Panc1 (cell line): ENCODE measurements around the gene XXYLT1. TPM values are rescaled to one million over a fixed set of nuclear protein-coding genes. Genes with fewer than 3 reads are reported as not detected.
"Not testable (repeated sequence)": the region's sequence is repeated elsewhere in the genome, so short reads cannot be mapped to it uniquely, and the experiment has no call there.

Experiments used
- ATAC-seq: fragments of 200-7000 bp; cut with Tn5 transposase; 2 replicates; pipeline ENCODE4 v1.9.1; 2020; ENCODE audit warnings: mild to moderate bottlenecking, moderate library complexity
- BruUV-seq: library from RNA; stranded (reverse); fragments of 400-500 nt; replicated peaks from 2 replicates; lab custom pipeline; 2021; lab: Mats Ljungman, UMichigan
- CTCF ChIA-PET: fragments of 300-600 bp; sonication (Branson Sonifier 250); formaldehyde crosslinking; loops from one replicate; lab custom pipeline; 2022; ENCODE audit warnings: antibody characterized with exemption; lab: Charles Lee
- POLR2A ChIA-PET: fragments of 300-600 bp; sonication (Branson Sonifier 250); formaldehyde crosslinking; loops from one replicate; lab custom pipeline; 2022; ENCODE audit warnings: antibody characterized with exemption; lab: Charles Lee
- DNase-seq: peaks from one replicate; pipeline ENCODE4 v3.0.0-alpha.2; 2010; ENCODE audit warnings: low read depth, low spot score
- H3K27ac ChIP-seq: 2 replicates; pipeline ENCODE4 v1.5.1; 2011; ENCODE audit warnings: mild to moderate bottlenecking, low read length, inconsistent platforms
- H3K27me3 ChIP-seq: fragments of 200-500 bp; sonication (Bioruptor generic); 2 replicates; pipeline ENCODE4 v1.6.0; 2014; ENCODE audit warnings: low read length, inconsistent platforms; ENCODE audit not compliant: control insufficient read depth, insufficient read depth
- H3K36me3 ChIP-seq: fragments of 200-500 bp; sonication (Bioruptor generic); 2 replicates; pipeline ENCODE4 v1.5.1; 2014; ENCODE audit warnings: inconsistent platforms, mild to moderate bottlenecking, low read length, moderate library complexity; ENCODE audit not compliant: control insufficient read depth, insufficient read depth
- H3K4me1 ChIP-seq: 2 replicates; pipeline ENCODE4 v1.5.1; 2011; ENCODE audit warnings: inconsistent platforms, mild to moderate bottlenecking, low read length, moderate library complexity; ENCODE audit not compliant: control insufficient read depth, insufficient read depth
- H3K4me3 ChIP-seq, 2 experiments: 2 replicates each; pipeline ENCODE4 v1.5.1; 2011 to 2012; ENCODE audit warnings: low read depth in 2 of 2, low read length in 2 of 2, mild to moderate bottlenecking in 2 of 2, inconsistent platforms in 1 of 2, moderate library complexity in 1 of 2
- H3K9me3 ChIP-seq: fragments of 200-500 bp; sonication (Bioruptor generic); 2 replicates; pipeline ENCODE4 v1.5.1; 2014; ENCODE audit warnings: low read depth, mild to moderate bottlenecking, inconsistent platforms, low read length, moderate library complexity; ENCODE audit not compliant: control insufficient read depth, insufficient read depth
- CTCF ChIP-seq: fragments of 450-650 bp; IDR thresholded peaks from 2 replicates; pipeline ENCODE4 v1.5.1; 2017; ENCODE audit warnings: mild to moderate bottlenecking
- POLR2AphosphoS5 ChIP-seq: IDR thresholded peaks from 2 replicates; pipeline ENCODE4 v1.6.1; 2012; ENCODE audit warnings: mild to moderate bottlenecking, low read depth, low read length, moderate library complexity
- REST ChIP-seq, 2 experiments: IDR thresholded peaks; 2 replicates each; pipeline ENCODE4 v1.6.1; 2011 to 2012; ENCODE audit warnings: low read depth in 2 of 2, control low read depth in 1 of 2, low read length in 1 of 2, mild to moderate bottlenecking in 1 of 2, moderate library complexity in 1 of 2; ENCODE audit not compliant: insufficient read depth in 1 of 2
- SIN3A ChIP-seq: IDR thresholded peaks from 2 replicates; pipeline ENCODE4 v1.6.1; 2012; ENCODE audit warnings: low read depth, mild to moderate bottlenecking, low read length, moderate library complexity, borderline replicate concordance; ENCODE audit not compliant: insufficient read depth
- TCF7L2 ChIP-seq: IDR thresholded peaks from 2 replicates; pipeline ENCODE4 v1.6.1; 2011; ENCODE audit warnings: mild to moderate bottlenecking, low read depth, low read length, inconsistent platforms
- in situ Hi-C: cut with HindIII; loops from 2 replicates; pipeline ENCODE4 v1.10.0; 2016; ENCODE audit warnings: low sequenced_read_pairs, low pct_unique_long_range_greater_than_20kb
- intact Hi-C: fragments of 100-400 bp; cut with micrococcal nuclease; formaldehyde crosslinking; loops from one replicate; pipeline ENCODE4 v1.10.0; 2022; ENCODE audit not compliant: unreplicated experiment
- total RNA-seq: library from RNA; stranded (reverse); gene quantifications from one replicate; pipeline ENCODE4 v1.2.1, GENCODE V29; 2021; ENCODE audit not compliant: unreplicated experiment

XXYLT1 gene
- total RNA-seq, 1 experiment from 2014 or later = 26.0 TPM

GRCh38 chr3:195054311-195054710 is 216.6 kb downstream of the XXYLT1 start:
- BruUV-seq = no TSS peak
- ChIA-PET POLR2A (interaction anchor here (0.6 kb wide), 1 partner anchor 16 kb away, joined by 12 read pairs; no protein-coding TSS in a partner anchor), CTCF (no interaction called here)
- no peaks in the 10 kb centered on the region for H3K36me3 ChIP-seq
- in situ Hi-C loops (no loop called here), intact Hi-C loops (no loop called here)
- no peaks in the 10 kb centered on the region for H3K4me1 ChIP-seq
- ATAC-seq = no peak
- no peaks in the 10 kb centered on the region for H3K9me3 ChIP-seq
- no peak overlapping the region for H3K4me3 ChIP-seq
- H3K27me3 ChIP-seq = no peaks in the 10 kb centered on the region
- H3K27ac ChIP-seq = no peak overlapping the region
- no peak for DNase-seq
- TF ChIP-seq CTCF (no peak), REST (IDR thresholded peaks at IDR 0.05; ENCODE audit: insufficient read depth in 1 of 2, low read depth in 2 of 2, low read length in 1 of 2) (no peak), TCF7L2 (no peak), SIN3A (no peak), POLR2AphosphoS5 (no peak)

- Histone ChIP-seq H3K9me3 (no peaks in the 10 kb centered on the region), H3K4me3 (no peak overlapping the region), H3K4me1 (no peaks in the 10 kb centered on the region), H3K27me3 (no peaks in the 10 kb centered on the region), H3K36me3 (no peaks in the 10 kb centered on the region), H3K27ac (no peak overlapping the region)
- DNase-seq = no peak
- TF ChIP-seq TCF7L2 (no peak), SIN3A (no peak), CTCF (no peak), REST (IDR thresholded peaks at IDR 0.05; ENCODE audit: insufficient read depth in 1 of 2, low read depth in 2 of 2, low read length in 1 of 2) (no peak), POLR2AphosphoS5 (no peak)
- no peak for ATAC-seq
- intact Hi-C loops = no loop called here
- ChIA-PET CTCF (no interaction called here), POLR2A (no interaction called here)
- BruUV-seq = no TSS peak
- in situ Hi-C loops = no loop called here
Measured at GRCh38 chr3:195052939-195053338, 218.0 kb downstream of the XXYLT1 start.

GRCh38 chr3:195050296-195050695 is 220.7 kb downstream of the XXYLT1 start:
- CTCF ChIA-PET, H3K36me3 ChIP-seq, DNase-seq, BruUV-seq, H3K4me1 ChIP-seq, H3K27me3 ChIP-seq, ATAC-seq, in situ Hi-C loops, H3K27ac ChIP-seq, H3K4me3 ChIP-seq, intact Hi-C loops, H3K9me3 ChIP-seq, POLR2A ChIA-PET: not testable (repeated sequence)
